Measurements from ENCODE around the gene LRMDA.

GRCh38 chr10:76117949-76118348 lies 686.5 kb downstream of the LRMDA start:
- TF ChIP-seq CTCF (IDR thresholded peaks at IDR 0.05) = no peak
- TF ChIP-seq POLR2A (IDR thresholded peaks at IDR 0.05; ENCODE audit: low read length) = no peak
- no peak for TF ChIP-seq EP300 (IDR thresholded peaks at IDR 0.05)
- no peak for TF ChIP-seq MAZ (IDR thresholded peaks at IDR 0.05; ENCODE audit: borderline replicate concordance, low read depth, low read length)
- TF ChIP-seq SMC3 (IDR thresholded peaks at IDR 0.05) = no peak
- no peak for TF ChIP-seq KDM1A (IDR thresholded peaks at IDR 0.05; ENCODE audit: low read depth)
- TF ChIP-seq EHMT2 (IDR thresholded peaks at IDR 0.05; ENCODE audit: low read depth) = no peak
- no peak for TF ChIP-seq ELK1 (IDR thresholded peaks at IDR 0.05; ENCODE audit: low read depth, low read length)
- TF ChIP-seq BCL3 (IDR thresholded peaks at IDR 0.05) = no peak
- no peak for TF ChIP-seq MAFK (IDR thresholded peaks at IDR 0.05; ENCODE audit: partially characterized antibody)
- TF ChIP-seq RAD21 (conservative IDR thresholded peaks at IDR 0.05 in 1 of 2, IDR thresholded peaks at IDR 0.05 in 1 of 2) = no peak
- TF ChIP-seq MYC (IDR thresholded peaks at IDR 0.05; ENCODE audit: borderline replicate concordance, low read length) = no peak
- TF ChIP-seq BHLHE40 (IDR thresholded peaks at IDR 0.05; ENCODE audit: low read depth, low read length) = no peak
- no peak for TF ChIP-seq REST (IDR thresholded peaks at IDR 0.05)

Data from A549 (cell line).